G401.6 (cell line): ENCODE measurements around the gene CNTN5.

Experiments used
- FAIRE-seq: peaks from 2 replicates; lab custom pipeline; 2012; peaks lifted over from hg19 to GRCh38; lab: Jason Lieb, UNC

CNTN5 gene

GRCh38 chr11:100098560-100098959, 1077.8 kb downstream of the CNTN5 start:
- no peak for FAIRE-seq

DNA sequence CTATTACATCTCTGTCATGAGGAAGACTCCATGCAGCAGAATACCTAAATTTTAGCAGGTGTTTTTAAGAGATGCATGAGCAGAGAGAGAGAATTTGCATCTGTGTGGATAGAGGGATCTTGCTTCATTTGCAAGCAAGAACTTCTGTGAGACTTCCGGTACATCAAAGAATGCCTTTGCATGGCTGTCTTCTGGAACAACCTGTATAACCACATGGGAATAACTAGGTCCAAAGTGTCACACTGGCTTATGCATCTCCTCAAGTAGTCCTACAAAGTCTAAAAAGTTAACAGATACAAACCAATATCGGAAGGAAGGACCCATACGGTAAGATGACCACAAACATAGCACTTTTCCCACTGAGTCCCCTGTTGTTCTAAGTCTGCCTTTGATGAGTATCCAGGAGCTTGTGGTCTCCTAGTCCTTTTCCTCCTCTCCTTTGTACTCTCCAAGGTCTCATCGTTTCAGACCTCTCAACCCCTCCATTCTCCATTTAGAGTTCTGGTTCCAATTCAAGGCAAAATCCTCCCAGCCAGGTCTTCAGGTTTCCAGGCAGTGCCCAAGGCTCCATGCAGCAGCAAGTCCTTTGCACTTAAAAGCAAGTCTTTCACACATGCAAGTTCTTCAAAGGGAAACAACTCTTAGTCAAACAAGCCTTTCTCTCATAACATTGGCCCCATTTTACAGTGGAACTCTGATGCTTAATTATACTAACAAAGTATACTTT, 1084.7 kb downstream of the CNTN5 start:
- FAIRE-seq: no peak

DNA sequence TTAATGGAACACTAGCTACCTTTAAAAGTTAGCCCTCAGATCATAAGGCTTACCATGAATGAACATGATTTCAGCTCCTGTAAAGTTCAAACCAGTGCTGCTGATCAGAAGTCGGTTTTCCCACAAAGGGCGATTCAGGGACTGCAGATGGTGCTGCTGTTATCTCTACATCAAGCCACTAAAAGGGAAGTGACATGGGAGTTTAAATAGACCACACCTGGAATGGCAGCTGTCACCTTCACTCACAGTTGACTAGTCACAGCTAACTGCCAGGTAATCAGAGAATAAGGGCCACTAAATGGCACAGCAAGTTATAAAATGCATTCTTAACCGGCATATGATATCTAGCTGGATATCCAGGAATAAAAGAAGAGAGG, 1085.2 kb downstream of the CNTN5 start:
- no peak for FAIRE-seq

DNA sequence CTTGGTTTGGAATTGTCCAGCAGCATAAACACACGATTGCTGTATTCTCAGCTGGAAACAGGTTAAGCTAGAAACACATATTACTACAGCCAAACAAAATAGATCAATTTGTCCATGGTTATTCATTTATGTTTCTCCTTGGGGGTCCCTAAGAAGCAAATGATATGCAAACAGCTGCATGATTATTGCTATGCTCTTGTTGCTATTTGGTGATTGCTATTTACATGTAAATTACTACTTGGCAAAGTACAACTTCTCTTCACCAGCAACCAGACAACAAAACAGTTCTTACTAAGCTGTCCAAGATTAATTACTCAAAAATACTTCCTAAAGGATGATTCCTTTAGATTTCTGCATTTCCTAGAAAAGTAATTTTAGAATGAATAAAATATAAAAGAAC, 1098.4 kb downstream of the CNTN5 start:
- no peak for FAIRE-seq

DNA sequence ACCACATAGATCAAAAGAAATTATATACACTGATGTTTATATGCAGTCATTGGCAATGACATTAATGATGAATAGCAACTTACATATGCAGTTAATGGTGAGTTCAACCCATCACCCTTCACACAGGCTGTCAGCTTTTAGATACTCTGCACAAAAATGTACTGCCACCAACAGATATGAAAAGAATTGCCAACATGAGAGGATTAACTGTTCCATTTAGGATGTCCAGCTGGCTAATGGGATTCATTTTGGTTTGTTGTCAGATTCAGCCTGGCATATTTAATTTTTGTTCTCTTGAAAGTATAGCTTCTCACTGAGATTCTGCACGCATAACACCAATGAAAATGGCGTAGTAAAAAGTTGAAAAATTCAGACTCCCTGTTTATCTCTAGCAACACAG, 1112.4 kb downstream of the CNTN5 start:
- FAIRE-seq: no peak

- FAIRE-seq: no peak
Measured at GRCh38 chr11:100141201-100141600, 1120.5 kb downstream of the CNTN5 start.

DNA sequence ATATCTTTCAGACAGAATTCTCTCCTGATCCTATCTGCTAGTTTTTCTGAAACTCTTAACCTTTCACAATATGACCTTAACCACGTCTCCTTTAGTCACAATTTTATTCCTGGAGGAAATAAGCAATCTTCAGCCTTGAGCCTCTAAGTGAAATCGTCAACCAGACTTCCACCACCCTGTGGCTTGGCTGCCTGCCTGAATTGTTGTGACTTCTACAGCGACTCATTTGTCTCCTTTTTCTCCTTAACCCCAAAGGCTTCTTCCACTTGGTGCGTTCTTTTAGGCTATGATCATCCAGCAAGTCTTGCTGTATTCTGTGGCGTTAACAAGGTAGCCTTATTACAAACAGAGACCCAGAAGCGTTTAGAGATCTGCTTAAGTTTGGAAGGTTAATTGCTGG, 1131.2 kb downstream of the CNTN5 start:
- FAIRE-seq: no peak

DNA sequence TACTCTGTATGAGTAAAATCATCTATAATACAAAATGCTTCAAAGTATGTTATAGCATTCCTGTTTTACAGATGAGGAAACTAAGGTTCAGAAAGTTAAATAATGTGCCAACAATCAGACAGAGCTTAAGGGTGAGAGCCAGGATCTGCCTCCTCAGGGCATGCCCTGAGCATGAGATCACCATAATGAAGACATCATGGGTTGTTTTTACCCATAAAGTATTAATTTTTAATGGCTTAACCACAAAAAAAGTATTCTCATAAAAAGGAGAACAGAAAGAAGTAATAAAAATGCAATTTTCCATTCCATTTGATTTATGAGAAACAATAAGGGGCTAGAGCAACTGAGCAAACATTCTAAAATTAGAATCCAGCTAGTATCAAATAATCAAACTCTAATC, 1132.0 kb downstream of the CNTN5 start:
- no peak for FAIRE-seq

GRCh38 chr11:100163471-100163870, 1142.7 kb downstream of the CNTN5 start:
- FAIRE-seq: no peak

DNA sequence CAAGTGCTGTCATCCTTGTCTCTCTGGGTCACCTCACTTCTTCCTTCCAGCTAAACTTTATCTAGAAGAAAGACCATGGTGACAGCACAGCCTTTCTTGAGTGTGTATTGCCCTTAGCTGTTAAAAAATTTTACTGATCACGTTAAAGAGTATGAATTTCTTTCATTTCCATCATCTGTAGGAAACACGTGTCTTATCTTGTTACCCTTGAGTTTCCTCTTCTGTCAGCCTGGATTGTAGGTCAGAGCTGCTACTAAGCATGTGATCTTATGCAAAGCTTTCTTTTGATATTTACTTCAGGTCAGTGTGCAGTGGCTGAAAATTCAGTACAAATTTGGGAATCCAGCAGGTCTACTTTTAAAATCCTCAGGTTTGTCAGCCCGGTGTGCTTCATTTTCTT, 1154.1 kb downstream of the CNTN5 start:
- FAIRE-seq: no peak

DNA sequence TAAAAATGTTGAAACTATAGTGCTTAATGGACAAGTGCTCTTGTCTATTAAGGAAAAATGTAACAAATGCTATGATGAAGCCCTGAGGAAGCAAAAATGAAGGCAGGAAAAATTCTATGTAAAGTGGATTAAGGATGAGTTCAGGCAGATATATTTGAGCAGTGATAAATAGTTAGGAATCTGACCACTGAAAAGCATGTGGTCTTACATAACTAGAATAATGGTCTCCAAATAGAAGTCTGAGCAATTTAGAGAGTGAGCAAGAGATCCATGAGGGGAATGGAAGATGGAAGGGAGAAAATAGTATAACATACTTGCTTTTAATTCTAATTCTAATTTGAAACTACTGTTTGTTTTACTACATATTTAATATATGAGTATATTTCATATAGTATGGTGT, 1155.7 kb downstream of the CNTN5 start:
- no peak for FAIRE-seq

- FAIRE-seq: no peak
Measured at GRCh38 chr11:100177651-100178050, 1156.9 kb downstream of the CNTN5 start.

- no peak for FAIRE-seq
Measured at GRCh38 chr11:100182350-100182749, 1161.6 kb downstream of the CNTN5 start.

GRCh38 chr11:100182927-100183326, 1162.2 kb downstream of the CNTN5 start:
- FAIRE-seq: no peak

- no peak for FAIRE-seq
Measured at GRCh38 chr11:100185588-100185987, 1164.8 kb downstream of the CNTN5 start.

DNA sequence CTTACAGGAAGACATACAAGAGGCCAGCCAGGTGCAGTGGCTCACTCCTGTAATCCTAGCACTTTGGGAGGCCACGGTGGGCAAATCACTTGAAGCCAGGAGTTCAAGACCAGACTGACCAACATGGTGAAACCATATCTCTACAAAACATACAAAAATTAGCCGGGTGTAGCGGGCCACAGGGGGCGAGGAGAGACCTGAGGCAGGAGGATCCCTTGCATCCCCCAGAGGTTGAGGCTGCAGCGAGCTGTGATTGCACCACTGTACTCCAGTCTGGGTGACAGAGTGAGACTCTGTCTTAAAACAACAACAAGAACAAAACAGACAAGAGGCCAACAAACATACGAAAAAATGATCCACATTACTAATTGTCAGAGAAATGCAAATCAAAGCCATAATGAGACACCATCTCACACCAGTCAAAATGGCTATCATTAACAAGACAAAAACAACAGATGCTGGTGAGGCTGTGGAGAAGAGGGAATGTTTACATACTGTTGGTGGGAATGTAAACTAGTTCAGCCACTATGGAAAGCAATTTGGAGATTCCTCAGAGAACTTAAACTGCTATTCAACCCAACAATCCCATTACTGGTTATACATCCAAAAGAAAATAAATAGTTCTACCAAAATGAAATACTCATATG, 1167.5 kb downstream of the CNTN5 start:
- FAIRE-seq: no peak

DNA sequence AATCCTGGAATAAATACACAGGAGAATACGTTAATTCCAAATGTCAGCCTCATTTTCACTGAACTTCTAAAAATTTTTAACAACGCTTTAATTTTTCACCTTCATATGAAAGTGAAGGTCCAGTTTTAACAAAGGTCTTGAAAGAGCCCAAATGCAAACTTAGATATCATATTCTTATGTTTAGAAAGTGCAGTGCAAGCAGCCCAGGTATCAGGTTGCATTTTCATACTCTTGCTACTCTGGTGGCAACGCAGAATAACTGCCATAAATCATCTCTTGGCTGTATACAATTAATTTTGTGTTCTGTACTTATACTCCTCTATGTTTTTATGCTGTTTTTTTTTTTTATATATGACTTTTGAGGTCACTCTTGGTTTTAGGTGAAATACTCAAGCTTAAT, 1169.6 kb downstream of the CNTN5 start:
- FAIRE-seq: no peak

GRCh38 chr11:100192181-100192580, 1171.4 kb downstream of the CNTN5 start:
- FAIRE-seq: no peak

DNA sequence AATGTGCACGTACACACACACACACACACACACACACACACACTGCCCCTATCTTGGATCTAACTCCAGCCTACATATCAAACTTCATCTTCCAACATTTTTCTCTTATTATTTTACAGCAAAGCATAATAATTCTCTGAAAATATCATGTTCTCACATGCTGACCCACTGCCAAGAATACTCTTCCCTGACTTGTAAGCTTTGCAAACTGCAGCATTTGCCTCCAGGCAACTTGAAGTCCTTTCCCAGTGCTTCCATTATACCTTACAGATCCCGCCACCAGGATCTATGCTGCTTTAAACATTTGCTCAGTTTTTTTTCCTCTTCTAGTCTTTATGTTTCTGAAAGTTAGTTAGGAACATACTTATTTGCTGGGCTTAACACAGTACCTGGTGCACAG, 1183.0 kb downstream of the CNTN5 start:
- no peak for FAIRE-seq

DNA sequence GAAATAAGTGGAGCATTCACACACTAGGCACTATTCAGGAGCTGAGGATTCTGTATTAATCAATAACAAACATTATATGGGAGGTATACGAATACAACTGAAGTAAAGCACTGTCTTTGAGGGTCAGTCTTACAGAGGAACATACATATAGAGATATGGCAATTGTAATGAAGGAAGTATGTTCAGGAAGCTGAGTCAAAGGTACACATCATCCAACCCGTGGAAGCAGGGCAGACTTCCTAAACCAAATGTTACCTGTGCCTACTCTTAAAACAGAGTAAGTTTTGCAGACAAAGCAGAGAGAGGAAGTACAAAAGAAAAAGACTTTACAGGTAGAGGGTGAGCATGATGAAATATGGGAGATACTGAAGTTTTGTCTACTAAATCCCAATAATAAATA, 1185.2 kb downstream of the CNTN5 start:
- FAIRE-seq: no peak

DNA sequence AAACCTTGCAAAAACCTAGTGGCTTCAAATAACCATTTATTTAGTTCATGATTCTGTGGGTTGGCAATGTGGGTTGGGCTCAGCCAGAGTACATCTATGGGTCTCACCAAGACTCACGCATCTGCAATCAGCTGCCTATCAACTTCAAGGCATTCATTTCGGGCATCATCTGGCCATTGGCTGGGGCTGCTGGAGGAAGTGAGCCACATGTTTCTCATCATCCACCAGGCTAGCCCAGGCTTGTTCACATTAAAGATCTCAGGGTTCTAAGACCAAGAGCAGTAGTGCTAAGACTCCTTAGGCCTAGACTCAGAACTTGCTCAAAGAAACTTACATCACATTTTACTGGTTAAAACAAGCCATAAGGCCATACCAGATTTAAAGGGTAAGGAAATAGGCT, 1187.5 kb downstream of the CNTN5 start:
- FAIRE-seq: no peak

GRCh38 chr11:100214791-100215190, 1194.0 kb downstream of the CNTN5 start:
- FAIRE-seq: no peak

DNA sequence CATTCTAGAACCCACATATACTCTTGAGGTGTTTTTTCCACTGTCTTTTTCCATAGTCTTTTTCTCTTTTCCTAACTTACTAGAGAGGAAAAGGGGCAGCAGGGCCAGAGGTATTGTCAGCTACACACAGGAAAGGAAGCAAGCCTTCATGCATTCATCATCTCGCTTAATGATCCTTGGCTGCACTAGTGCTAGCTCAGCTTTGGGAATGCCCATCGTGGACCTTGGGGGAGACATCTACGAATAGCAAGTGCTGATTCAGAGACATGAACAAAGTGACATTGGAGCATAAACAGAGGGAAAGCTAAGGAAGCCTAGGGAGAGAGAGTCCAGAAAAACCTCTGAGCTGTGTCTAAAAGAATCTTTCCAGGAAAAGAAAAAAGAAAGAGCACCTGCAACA, 1200.1 kb downstream of the CNTN5 start:
- no peak for FAIRE-seq

- FAIRE-seq: no peak
Measured at GRCh38 chr11:100221791-100222190, 1201.0 kb downstream of the CNTN5 start.
